ENCODE data around the gene HBEGF.

DNA sequence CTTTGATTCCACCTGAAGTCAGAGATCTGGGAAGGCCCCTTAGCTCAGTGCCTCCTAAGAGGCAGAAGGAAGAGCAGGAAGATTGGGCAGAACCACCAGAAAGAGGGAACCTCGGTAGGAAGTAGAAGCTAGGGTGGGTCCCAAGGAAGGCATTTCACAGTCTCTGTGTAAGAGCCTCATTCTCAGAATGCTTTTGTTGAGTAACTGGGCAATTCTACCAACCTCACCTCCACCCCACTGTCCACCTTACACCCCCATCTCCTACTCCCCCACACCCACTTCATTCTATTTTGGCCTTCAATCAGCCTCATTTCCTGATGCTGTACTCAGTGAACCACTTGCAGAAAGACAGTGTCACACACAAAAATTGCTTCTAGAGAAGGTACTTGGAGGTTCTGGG lies 3.5 kb downstream of the HBEGF start:
- TF ChIP-seq, protein P1, sequence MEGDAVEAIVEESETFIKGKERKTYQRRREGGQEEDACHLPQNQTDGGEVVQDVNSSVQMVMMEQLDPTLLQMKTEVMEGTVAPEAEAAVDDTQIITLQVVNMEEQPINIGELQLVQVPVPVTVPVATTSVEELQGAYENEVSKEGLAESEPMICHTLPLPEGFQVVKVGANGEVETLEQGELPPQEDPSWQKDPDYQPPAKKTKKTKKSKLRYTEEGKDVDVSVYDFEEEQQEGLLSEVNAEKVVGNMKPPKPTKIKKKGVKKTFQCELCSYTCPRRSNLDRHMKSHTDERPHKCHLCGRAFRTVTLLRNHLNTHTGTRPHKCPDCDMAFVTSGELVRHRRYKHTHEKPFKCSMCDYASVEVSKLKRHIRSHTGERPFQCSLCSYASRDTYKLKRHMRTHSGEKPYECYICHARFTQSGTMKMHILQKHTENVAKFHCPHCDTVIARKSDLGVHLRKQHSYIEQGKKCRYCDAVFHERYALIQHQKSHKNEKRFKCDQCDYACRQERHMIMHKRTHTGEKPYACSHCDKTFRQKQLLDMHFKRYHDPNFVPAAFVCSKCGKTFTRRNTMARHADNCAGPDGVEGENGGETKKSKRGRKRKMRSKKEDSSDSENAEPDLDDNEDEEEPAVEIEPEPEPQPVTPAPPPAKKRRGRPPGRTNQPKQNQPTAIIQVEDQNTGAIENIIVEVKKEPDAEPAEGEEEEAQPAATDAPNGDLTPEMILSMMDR (IDR thresholded peaks at IDR 0.05; ENCODE audit: low read length) = no peak
- no peak for TF ChIP-seq EZH2 (IDR thresholded peaks at IDR 0.05; ENCODE audit: borderline replicate concordance, low read length)
